Measurements from ENCODE around the gene RUFY1. TPM values are rescaled to one million over a fixed set of nuclear protein-coding genes. Genes with fewer than 3 reads are reported as not detected.

The RUFY1 gene
- total and polyA plus RNA-seq, 9 of the 15 experiments (the other 6 are each of a cell fraction or from before 2014, with no cell fraction given) = 5.0 to 41.7 (median 29.6) TPM

DNA sequence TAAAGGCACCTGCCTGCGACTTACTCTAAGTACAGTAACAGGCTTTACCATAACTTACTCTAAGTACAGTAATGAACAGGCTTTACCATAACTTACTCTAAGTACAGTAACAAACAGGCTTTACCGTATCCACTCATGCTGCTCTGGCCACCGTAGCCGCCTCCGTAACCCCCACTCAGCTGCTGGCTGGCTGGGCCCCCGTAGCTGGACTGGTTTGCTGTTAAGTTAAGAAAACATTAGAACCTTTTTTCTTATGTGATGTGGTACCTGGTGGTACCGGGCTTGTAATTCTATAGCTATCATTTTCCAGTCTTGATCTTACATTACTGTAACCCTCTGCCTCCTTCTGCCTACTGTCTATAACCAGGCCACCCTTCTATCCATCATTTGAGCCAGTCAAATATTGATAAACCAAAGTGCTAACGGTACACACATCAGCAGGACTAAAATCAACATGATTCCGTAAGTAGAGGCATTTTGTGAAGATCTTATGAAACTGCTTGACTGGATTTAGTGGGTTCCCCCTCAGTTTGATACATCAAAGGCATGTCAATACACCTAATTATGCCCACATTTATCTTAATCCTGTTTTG is 65.7 kb downstream of the RUFY1 start (continued):
- TF ChIP-seq, protein P1, sequence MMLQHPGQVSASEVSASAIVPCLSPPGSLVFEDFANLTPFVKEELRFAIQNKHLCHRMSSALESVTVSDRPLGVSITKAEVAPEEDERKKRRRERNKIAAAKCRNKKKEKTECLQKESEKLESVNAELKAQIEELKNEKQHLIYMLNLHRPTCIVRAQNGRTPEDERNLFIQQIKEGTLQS (IDR thresholded peaks at IDR 0.05) = no peak
- TF ChIP-seq, protein P1 (CRISPR knock-in tag; conservative IDR thresholded peaks at IDR 0.05) = no peak
- TF ChIP-seq ZBTB17 (CRISPR knock-in tag; IDR thresholded peaks at IDR 0.05) = no peak
- TF ChIP-seq, protein P2, sequence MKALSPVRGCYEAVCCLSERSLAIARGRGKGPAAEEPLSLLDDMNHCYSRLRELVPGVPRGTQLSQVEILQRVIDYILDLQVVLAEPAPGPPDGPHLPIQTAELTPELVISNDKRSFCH (CRISPR knock-in tag; IDR thresholded peaks at IDR 0.05) = no peak
- TF ChIP-seq, protein P2 (tag; IDR thresholded peaks at IDR 0.05) = no peak
- TF ChIP-seq, protein P3, sequence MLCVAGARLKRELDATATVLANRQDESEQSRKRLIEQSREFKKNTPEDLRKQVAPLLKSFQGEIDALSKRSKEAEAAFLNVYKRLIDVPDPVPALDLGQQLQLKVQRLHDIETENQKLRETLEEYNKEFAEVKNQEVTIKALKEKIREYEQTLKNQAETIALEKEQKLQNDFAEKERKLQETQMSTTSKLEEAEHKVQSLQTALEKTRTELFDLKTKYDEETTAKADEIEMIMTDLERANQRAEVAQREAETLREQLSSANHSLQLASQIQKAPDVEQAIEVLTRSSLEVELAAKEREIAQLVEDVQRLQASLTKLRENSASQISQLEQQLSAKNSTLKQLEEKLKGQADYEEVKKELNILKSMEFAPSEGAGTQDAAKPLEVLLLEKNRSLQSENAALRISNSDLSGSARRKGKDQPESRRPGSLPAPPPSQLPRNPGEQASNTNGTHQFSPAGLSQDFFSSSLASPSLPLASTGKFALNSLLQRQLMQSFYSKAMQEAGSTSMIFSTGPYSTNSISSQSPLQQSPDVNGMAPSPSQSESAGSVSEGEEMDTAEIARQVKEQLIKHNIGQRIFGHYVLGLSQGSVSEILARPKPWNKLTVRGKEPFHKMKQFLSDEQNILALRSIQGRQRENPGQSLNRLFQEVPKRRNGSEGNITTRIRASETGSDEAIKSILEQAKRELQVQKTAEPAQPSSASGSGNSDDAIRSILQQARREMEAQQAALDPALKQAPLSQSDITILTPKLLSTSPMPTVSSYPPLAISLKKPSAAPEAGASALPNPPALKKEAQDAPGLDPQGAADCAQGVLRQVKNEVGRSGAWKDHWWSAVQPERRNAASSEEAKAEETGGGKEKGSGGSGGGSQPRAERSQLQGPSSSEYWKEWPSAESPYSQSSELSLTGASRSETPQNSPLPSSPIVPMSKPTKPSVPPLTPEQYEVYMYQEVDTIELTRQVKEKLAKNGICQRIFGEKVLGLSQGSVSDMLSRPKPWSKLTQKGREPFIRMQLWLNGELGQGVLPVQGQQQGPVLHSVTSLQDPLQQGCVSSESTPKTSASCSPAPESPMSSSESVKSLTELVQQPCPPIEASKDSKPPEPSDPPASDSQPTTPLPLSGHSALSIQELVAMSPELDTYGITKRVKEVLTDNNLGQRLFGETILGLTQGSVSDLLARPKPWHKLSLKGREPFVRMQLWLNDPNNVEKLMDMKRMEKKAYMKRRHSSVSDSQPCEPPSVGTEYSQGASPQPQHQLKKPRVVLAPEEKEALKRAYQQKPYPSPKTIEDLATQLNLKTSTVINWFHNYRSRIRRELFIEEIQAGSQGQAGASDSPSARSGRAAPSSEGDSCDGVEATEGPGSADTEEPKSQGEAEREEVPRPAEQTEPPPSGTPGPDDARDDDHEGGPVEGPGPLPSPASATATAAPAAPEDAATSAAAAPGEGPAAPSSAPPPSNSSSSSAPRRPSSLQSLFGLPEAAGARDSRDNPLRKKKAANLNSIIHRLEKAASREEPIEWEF (CRISPR knock-in tag; IDR thresholded peaks at IDR 0.05) = no peak
- no peak for TF ChIP-seq GTF2A2 (tag; IDR thresholded peaks at IDR 0.05)
- TF ChIP-seq, protein P4, sequence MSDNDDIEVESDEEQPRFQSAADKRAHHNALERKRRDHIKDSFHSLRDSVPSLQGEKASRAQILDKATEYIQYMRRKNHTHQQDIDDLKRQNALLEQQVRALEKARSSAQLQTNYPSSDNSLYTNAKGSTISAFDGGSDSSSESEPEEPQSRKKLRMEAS (CRISPR knock-in tag; IDR thresholded peaks at IDR 0.05) = no peak
- no peak for TF ChIP-seq JUNB (CRISPR knock-in tag; conservative IDR thresholded peaks at IDR 0.05)
- TF ChIP-seq, protein P5, sequence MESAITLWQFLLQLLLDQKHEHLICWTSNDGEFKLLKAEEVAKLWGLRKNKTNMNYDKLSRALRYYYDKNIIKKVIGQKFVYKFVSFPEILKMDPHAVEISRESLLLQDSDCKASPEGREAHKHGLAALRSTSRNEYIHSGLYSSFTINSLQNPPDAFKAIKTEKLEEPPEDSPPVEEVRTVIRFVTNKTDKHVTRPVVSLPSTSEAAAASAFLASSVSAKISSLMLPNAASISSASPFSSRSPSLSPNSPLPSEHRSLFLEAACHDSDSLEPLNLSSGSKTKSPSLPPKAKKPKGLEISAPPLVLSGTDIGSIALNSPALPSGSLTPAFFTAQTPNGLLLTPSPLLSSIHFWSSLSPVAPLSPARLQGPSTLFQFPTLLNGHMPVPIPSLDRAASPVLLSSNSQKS (CRISPR knock-in tag; IDR thresholded peaks at IDR 0.05) = no peak
- TF ChIP-seq, protein P6, sequence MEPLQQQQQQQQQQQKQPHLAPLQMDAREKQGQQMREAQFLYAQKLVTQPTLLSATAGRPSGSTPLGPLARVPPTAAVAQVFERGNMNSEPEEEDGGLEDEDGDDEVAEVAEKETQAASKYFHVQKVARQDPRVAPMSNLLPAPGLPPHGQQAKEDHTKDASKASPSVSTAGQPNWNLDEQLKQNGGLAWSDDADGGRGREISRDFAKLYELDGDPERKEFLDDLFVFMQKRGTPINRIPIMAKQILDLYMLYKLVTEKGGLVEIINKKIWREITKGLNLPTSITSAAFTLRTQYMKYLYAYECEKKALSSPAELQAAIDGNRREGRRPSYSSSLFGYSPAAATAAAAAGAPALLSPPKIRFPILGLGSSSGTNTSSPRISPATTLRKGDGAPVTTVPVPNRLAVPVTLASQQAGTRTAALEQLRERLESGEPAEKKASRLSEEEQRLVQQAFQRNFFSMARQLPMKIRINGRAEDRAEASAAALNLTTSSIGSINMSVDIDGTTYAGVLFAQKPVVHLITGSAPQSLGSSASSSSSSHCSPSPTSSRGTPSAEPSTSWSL (CRISPR knock-in tag; IDR thresholded peaks at IDR 0.05; ENCODE audit: borderline replicate concordance) = no peak
- TF ChIP-seq POLR2G (IDR thresholded peaks at IDR 0.05; ENCODE audit: low read depth, low read length) = peak; percentile 10; the same call in 1 of the 2 replicates
- TF ChIP-seq POLR2A (conservative IDR thresholded peaks at IDR 0.05) = peak; percentile 25; the same call in 1 of the 2 replicates
- peak; percentile 46 for TF ChIP-seq RBFOX2 (IDR thresholded peaks at IDR 0.05; ENCODE audit: low read depth, low read length)
- TF ChIP-seq, protein P7, sequence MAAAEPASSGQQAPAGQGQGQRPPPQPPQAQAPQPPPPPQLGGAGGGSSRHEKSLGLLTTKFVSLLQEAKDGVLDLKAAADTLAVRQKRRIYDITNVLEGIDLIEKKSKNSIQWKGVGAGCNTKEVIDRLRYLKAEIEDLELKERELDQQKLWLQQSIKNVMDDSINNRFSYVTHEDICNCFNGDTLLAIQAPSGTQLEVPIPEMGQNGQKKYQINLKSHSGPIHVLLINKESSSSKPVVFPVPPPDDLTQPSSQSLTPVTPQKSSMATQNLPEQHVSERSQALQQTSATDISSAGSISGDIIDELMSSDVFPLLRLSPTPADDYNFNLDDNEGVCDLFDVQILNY (CRISPR knock-in tag; IDR thresholded peaks at IDR 0.05) = no peak
- no peak for TF ChIP-seq PML (IDR thresholded peaks at IDR 0.05; ENCODE audit: low read length)
- TF ChIP-seq POLR3A (IDR thresholded peaks at IDR 0.05; ENCODE audit: borderline replicate concordance, extremely low read depth, insufficient read depth, insufficient read length) = no peak
- TF ChIP-seq RNF2 (IDR thresholded peaks at IDR 0.05) = no peak
- no peak for TF ChIP-seq MAFF (IDR thresholded peaks at IDR 0.05; ENCODE audit: low read length)
